GM12878 (cell line): ENCODE data around the gene ZNF350. TPM values are rescaled to one million over a fixed set of nuclear protein-coding genes. Genes with fewer than 3 reads are reported as not detected.
"Not testable (repeated sequence)": the region's sequence is repeated elsewhere in the genome, so short reads cannot be mapped to it uniquely, and the experiment has no call there.

Source experiments
- ATAC-seq: fragments of 200-7000 bp; cut with Tn5 transposase; 3 replicates; pipeline ENCODE4 v1.9.1; 2020; ENCODE audit warnings: mild to moderate bottlenecking, moderate library complexity
- BruUV-seq: library from RNA; stranded (reverse); fragments of 400-500 nt; replicated peaks from 2 replicates; lab custom pipeline; 2021; lab: Mats Ljungman, UMichigan
- CTCF ChIA-PET: fragments of 300-600 bp; sonication (Branson Sonifier 250); formaldehyde crosslinking; extraction: SDS; loops from one replicate; lab custom pipeline; 2021; ENCODE audit warnings: inconsistent platforms; lab: Yijun Ruan, JAX
- POLR2A ChIA-PET: fragments of 350-600 bp; formaldehyde crosslinking; extraction: SDS; loops from one replicate; lab custom pipeline; 2021; ENCODE audit warnings: inconsistent platforms; lab: Charles Lee
- RAD21 ChIA-PET: fragments of 300-600 bp; sonication (Branson Sonifier 250); formaldehyde crosslinking; loops from one replicate; lab custom pipeline; 2023; ENCODE audit warnings: antibody characterized with exemption; ENCODE audit not compliant: unreplicated experiment; lab: Charles Lee
- SMC1A ChIA-PET: fragments of 300-600 bp; sonication (Branson Sonifier 250); formaldehyde crosslinking; loops from one replicate; lab custom pipeline; 2023; ENCODE audit not compliant: unreplicated experiment, uncharacterized antibody; lab: Charles Lee
- DNase-seq: peaks from one replicate; pipeline ENCODE4 v3.0.0-alpha.2; 2011; ENCODE audit warnings: low read depth, low spot score
- FAIRE-seq: peaks from 3 replicates; lab custom pipeline; 2011; peaks lifted over from hg19 to GRCh38; lab: Jason Lieb, UNC
- H2AFZ ChIP-seq: 2 replicates; pipeline ENCODE4 v1.6.0; 2011; ENCODE audit warnings: low read depth, low read length, control low read depth; ENCODE audit not compliant: control insufficient read depth
- H3K27ac ChIP-seq: 2 replicates; pipeline ENCODE4 v1.5.1; 2011; ENCODE audit warnings: control low read depth; ENCODE audit not compliant: control insufficient read depth, insufficient read depth
- H3K27me3 ChIP-seq, 2 experiments: replicated peaks in 1 of 2; 2 replicates each; pipeline versions ENCODE4 v1.6.0 to v1.6.1; 2011; ENCODE audit warnings: low read length in 1 of 2; ENCODE audit not compliant: control insufficient read depth in 2 of 2, insufficient read depth in 2 of 2
- H3K36me3 ChIP-seq, 2 experiments: 2 replicates each; pipeline ENCODE4 v1.5.1; 2011; ENCODE audit warnings: low read length in 1 of 2; ENCODE audit not compliant: control insufficient read depth in 2 of 2, insufficient read depth in 2 of 2
- H3K4me1 ChIP-seq: 2 replicates; pipeline ENCODE4 v1.6.1; 2011; ENCODE audit warnings: mild to moderate bottlenecking, low read length, moderate library complexity, mixed read lengths; ENCODE audit not compliant: control insufficient read depth, insufficient read depth
- H3K4me2 ChIP-seq: 2 replicates; pipeline ENCODE4 v1.6.0; 2011; ENCODE audit warnings: control low read depth; ENCODE audit not compliant: control insufficient read depth, insufficient read depth
- H3K4me3 ChIP-seq: fragments of 200-600 bp; sonication (generic); 2 replicates; pipeline ENCODE4 v1.5.1; 2016
- H3K79me2 ChIP-seq: 2 replicates; pipeline ENCODE4 v1.6.0; 2011; ENCODE audit warnings: low read length; ENCODE audit not compliant: control insufficient read depth, insufficient read depth
- H3K9ac ChIP-seq: 2 replicates; pipeline ENCODE4 v1.8.0; 2011; ENCODE audit warnings: low read length, control low read depth, mixed read lengths; ENCODE audit not compliant: control insufficient read depth, insufficient read depth
- H3K9me3 ChIP-seq: replicated peaks from 3 replicates; pipeline ENCODE4 v1.5.1; 2011; ENCODE audit warnings: mild to moderate bottlenecking, low read length; ENCODE audit not compliant: control insufficient read depth, insufficient read depth
- H4K20me1 ChIP-seq: 2 replicates; pipeline ENCODE4 v1.6.0; 2011; ENCODE audit not compliant: control insufficient read depth, insufficient read depth
- ETV6 ChIP-seq, 2 experiments: fragments of 450-650 bp in 1 of 2; IDR thresholded peaks in 1 of 2; conservative IDR thresholded peaks in 1 of 2; 2 replicates each; pipeline ENCODE4 v1.6.1; 2014; ENCODE audit warnings: antibody characterized with exemption in 1 of 2, borderline replicate concordance in 1 of 2, low read depth in 1 of 2, mild to moderate bottlenecking in 1 of 2, moderate library complexity in 1 of 2
- RCOR1 ChIP-seq: conservative IDR thresholded peaks from 2 replicates; pipeline ENCODE4 v1.6.1; 2012; ENCODE audit warnings: low read depth, low read length, improper control_type of control experiment
- RELA ChIP-seq: fragments of 450-650 bp; IDR thresholded peaks from 2 replicates; pipeline ENCODE4 v1.8.0; 2014; ENCODE audit warnings: borderline replicate concordance; ENCODE audit not compliant: partially characterized antibody
- ZBED1 ChIP-seq: IDR thresholded peaks from 2 replicates; pipeline ENCODE4 v1.6.1; 2016; ENCODE audit warnings: borderline replicate concordance
- ZNF207 ChIP-seq: fragments of 450-650 bp; IDR thresholded peaks from 2 replicates; pipeline ENCODE4 v1.6.1; 2014; ENCODE audit warnings: antibody characterized with exemption, mild to moderate bottlenecking, borderline replicate concordance
- WGBS: methylation state at CpG from one replicate; pipeline ENCODE4 v1.1.6; 2016; ENCODE audit warnings: low lambda C conversion rate; ENCODE audit not compliant: insufficient replicate concordance, insufficient coverage; ENCODE audit errors: missing lambda C conversion rate; 5-methylcytosine and 5-hydroxymethylcytosine counted together
- in situ Hi-C: fragments of 300-500 bp; cut with MboI; formaldehyde crosslinking; loops from 9 replicates; pipeline ENCODE4 v1.14.3; 2018; ENCODE audit warnings: mixed read lengths
- intact Hi-C: fragments of 100-400 bp; cut with micrococcal nuclease; formaldehyde crosslinking; loops from one replicate; pipeline ENCODE4 v1.14.2; 2022; ENCODE audit not compliant: unreplicated experiment
- polyA plus RNA-seq, 11 experiments: library from polyadenylated mRNA; depleted of rRNA in 4 of 11; unstranded in 6 of 11; stranded (reverse) in 5 of 11; fragments of >200 nt; fragmentation: Nextera tagmentation in 4 of 11; fragmentation: Illumina TruSeq in 1 of 11; extraction: Ambion mirVana in 4 of 11; extraction: Trizol in 1 of 11; gene quantifications; 1 replicate in 1 of 11; 2 replicates in 10 of 11; pipeline versions ENCODE4 v1.2.1 to v1.2.3, GENCODE V29; 2011 to 2016; ENCODE audit warnings: inconsistent platforms in 2 of 11, missing spikeins in 2 of 11, low read depth in 1 of 11
- total RNA-seq, 4 experiments: library from RNA; depleted of rRNA in 3 of 4; stranded (reverse); fragments of >200 nt in 3 of 4; fragmentation: Illumina TruSeq in 1 of 4; extraction: Trizol in 1 of 4; gene quantifications; 2 replicates each; pipeline versions ENCODE4 v1.2.1 to v1.2.3, GENCODE V29; 2013 to 2021
- TF ChIP-seq, protein P1 (sequence below): IDR thresholded peaks from 2 replicates; pipeline ENCODE4 v1.6.1; 2011; ENCODE audit warnings: mild to moderate bottlenecking, low read depth, low read length, moderate library complexity; ENCODE audit not compliant: insufficient replicate concordance

The ZNF350 gene
- total and polyA plus RNA-seq, 10 of the 15 experiments (the other 5 are each of a cell fraction or from before 2014, with no cell fraction given), result 6.4 to 11.8 (median 10.0) TPM

DNA sequence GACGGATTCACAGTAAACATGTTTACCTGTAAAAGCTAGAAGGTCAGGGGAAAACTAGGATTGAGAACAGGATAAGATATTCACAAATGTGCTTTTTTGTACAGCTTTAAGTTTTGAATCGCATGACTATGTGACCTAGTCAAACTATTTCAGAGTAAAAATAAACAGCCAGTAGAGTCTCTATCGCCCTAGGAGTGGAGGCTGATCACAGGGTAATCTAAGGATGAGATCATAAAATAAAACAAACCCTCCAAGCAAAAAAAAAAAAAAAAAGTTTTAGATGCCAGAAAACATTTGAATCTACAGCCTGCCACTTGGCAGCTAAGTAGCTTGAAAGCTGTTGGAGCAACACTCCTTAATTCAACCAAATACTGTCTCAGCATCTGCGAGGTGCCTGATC lies 26.8 kb downstream of the ZNF350 start (continued):
- TF ChIP-seq, protein P1, sequence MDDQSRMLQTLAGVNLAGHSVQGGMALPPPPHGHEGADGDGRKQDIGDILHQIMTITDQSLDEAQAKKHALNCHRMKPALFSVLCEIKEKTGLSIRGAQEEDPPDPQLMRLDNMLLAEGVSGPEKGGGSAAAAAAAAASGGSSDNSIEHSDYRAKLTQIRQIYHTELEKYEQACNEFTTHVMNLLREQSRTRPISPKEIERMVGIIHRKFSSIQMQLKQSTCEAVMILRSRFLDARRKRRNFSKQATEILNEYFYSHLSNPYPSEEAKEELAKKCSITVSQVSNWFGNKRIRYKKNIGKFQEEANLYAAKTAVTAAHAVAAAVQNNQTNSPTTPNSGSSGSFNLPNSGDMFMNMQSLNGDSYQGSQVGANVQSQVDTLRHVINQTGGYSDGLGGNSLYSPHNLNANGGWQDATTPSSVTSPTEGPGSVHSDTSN, result no peak
- no peak for TF ChIP-seq ZBED1
- TF ChIP-seq RCOR1, result no peak
- no peak for TF ChIP-seq ETV6 (conservative IDR thresholded peaks at IDR 0.05 in 1 of 2, IDR thresholded peaks at IDR 0.05 in 1 of 2; ENCODE audit: borderline replicate concordance in 1 of 2, low read depth in 1 of 2)
- TF ChIP-seq ZNF207, result no peak
- no peak for TF ChIP-seq RELA
- TF ChIP-seq, all 136 proteins: peak for 0

DNA sequence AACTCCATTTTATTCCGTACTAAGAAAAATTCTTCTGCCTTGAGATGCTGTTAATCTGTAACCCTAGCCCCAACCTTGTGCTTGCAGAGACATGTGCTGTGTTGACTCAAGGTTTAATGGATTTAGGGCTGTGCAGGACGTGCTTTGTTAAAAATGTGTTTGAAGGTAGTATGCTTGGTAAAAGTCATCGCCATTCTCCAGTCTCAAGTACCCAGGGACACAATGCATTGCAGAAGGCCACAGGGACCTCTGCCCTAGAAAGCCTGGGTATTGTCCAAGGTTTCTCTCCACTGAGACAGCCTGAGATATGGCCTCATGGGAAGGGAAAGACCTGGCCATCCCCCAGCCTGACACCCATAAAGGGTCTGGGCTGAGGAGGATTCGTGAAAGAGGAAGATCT lies 28.8 kb downstream of the ZNF350 start:
- in situ Hi-C loops, BruUV-seq, H3K27me3 ChIP-seq, H3K9ac ChIP-seq, RAD21 ChIA-PET, CTCF ChIA-PET, H3K4me3 ChIP-seq, H3K27ac ChIP-seq, H3K79me2 ChIP-seq, H2AFZ ChIP-seq, H4K20me1 ChIP-seq, H3K36me3 ChIP-seq, POLR2A ChIA-PET, H3K4me2 ChIP-seq, H3K9me3 ChIP-seq, intact Hi-C loops, SMC1A ChIA-PET, H3K4me1 ChIP-seq, ATAC-seq, FAIRE-seq, DNase-seq: not testable (repeated sequence)
- WGBS, result 63% methylated on average over 4 of the region's 4 CpGs
